Mucosa of stomach (tissue), 1 donor: ENCODE data around the gene CTTNBP2.

ENCODE experiments used
- H3K27me3 ChIP-seq: one replicate; pipeline ENCODE4 v1.7.0; 2013; ENCODE audit warnings: mild to moderate bottlenecking, low read length; ENCODE audit not compliant: control insufficient read depth, insufficient read depth
- H3K36me3 ChIP-seq: one replicate; pipeline ENCODE4 v1.7.0; 2013; ENCODE audit warnings: low read length; ENCODE audit not compliant: control insufficient read depth, insufficient read depth
- H3K4me1 ChIP-seq: one replicate; pipeline ENCODE4 v1.7.0; 2013; ENCODE audit warnings: mild to moderate bottlenecking, low read length; ENCODE audit not compliant: control insufficient read depth, insufficient read depth
- H3K4me3 ChIP-seq: one replicate; pipeline ENCODE4 v1.7.0; 2013; ENCODE audit warnings: low read length
- H3K9ac ChIP-seq: one replicate; pipeline ENCODE4 v1.7.0; 2013; ENCODE audit warnings: mild to moderate bottlenecking, low read length, moderate library complexity
- H3K9me3 ChIP-seq: one replicate; pipeline ENCODE4 v1.7.0; 2013; ENCODE audit warnings: mild to moderate bottlenecking, low read length, moderate library complexity; ENCODE audit not compliant: control insufficient read depth
- donor health status: Pancreatic carcinoma.

Gene CTTNBP2

DNA sequence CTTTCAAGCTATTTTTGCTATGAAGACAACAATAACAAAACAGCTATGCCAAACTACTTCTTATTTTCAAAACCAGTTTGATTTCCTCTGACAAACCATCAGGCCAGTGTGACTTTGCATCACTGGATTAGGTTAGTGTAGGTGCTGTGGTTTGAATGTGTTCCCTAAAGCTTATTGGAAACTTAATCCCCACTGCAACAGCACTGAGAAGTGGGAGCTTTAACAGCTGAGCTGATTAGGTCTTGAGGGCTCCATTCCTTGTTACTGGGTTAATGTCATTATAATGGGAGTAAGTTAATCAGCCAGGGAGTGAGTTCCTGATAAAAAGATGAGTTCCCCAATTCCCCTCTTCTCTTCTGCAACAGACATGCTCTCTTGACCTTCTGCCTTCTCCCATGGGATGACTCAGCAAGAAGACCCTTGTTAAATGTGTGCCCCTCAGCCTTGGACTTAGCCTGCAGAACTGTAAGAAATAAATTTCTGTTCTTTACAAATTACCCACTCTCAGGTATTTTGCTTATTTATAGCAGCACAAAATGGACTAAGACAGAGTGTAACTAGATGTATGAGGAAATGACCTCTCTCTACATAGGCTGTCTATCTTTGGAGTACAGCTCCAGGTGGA, 186.8 kb downstream of the CTTNBP2 start:
- Histone ChIP-seq H3K4me1 (peaks cover 12% of the 10 kb centered on the region), H3K36me3 (no peaks in the 10 kb centered on the region), H3K27me3 (no peaks in the 10 kb centered on the region), H3K9ac (no peak overlapping the region), H3K9me3 (no peaks in the 10 kb centered on the region), H3K4me3 (no peak overlapping the region)

DNA sequence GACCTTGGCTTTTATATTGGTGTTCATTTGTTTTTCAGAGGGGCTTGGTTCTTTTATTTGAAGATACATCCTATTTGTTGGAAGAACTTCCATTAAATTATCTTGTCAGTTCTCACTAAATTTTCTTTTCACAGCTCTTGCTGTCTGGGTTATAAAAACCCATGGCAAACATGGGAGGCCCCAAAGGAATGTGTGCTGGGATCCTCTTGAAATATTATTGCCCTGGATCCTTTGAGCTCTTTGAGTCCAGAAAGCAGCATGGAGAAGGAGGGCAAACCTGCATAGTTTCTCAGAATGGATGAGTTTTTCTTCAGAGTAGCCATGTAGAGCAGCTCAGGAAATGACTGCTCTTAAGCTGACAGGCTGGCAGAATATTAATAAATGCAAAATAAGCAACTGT, 187.4 kb downstream of the CTTNBP2 start:
- H3K27me3 ChIP-seq = no peaks in the 10 kb centered on the region
- no peak overlapping the region for H3K9ac ChIP-seq
- H3K4me1 ChIP-seq = peaks cover 12% of the 10 kb centered on the region
- no peak overlapping the region for H3K4me3 ChIP-seq
- H3K36me3 ChIP-seq = no peaks in the 10 kb centered on the region
- H3K9me3 ChIP-seq = no peaks in the 10 kb centered on the region

DNA sequence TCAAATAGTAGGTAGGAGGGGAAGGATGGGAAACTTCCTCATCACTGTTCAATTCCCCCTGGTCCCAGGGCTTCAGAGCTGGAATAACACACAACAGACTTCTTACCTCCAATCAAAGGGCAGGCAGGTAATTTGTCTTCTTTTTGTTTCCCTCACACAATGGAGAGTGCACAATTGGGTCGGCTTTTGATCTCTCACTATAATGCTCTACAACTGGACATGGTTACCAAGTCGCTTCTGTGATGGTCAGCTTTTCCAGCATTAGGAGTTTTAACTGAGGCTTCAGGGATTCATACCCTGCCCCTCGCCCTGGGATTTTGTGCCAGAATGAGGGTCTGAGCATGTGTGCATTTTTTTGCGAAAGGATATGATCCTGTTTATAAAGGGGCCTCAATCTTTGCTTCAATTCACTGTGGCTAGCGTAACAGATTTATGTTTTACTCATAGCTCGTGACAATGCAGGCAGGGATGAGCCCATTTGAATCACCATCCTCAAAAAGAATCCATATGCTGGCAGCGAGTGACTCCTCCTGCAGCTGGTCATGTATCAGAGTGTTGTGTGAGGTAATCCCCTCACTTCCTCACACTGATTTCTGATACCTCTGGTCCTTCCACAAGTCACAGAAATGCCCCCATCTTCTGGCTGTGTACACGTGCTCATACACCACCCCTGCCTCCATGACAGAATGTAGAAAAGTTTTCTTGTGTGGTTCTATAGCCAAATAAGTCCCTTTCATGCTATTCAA, 189.6 kb downstream of the CTTNBP2 start:
- no peak overlapping the region for H3K4me3 ChIP-seq

DNA sequence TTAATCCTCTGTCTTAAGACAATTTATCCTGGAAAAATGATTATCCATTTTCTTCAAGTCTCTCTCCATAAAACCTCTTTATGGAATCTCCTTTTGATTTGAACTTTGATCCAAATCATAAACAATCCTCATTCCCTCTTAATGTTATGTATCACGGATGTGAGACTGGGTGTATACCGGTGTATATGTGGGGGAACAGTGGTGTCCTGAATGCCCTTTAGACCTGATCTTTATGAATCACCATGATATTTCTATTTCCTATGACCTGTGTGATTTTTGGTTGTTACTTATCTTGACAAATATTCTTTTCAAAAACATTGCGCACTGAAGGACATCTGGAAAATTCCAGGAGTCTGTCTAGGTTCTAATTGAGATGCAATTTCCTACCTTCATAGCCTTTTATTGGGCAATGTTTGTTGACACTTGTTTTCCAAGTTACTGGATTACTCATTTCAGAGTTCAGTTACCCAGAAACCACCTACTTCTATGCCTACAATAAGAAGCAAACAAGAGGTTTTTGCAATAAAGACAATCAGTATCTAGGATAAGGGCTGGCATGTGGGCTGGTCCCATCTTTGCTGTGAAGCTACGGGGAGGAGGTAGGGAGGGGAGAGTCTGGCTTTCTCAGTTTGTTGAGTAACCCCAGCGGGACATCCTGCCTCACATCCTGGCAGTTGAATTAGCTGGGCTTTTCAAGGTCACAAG, 190.4 kb downstream of the CTTNBP2 start:
- H3K27me3 ChIP-seq = no peaks in the 10 kb centered on the region
- no peaks in the 10 kb centered on the region for H3K4me1 ChIP-seq
- no peak overlapping the region for H3K4me3 ChIP-seq
- no peaks in the 10 kb centered on the region for H3K36me3 ChIP-seq
- H3K9me3 ChIP-seq = no peaks in the 10 kb centered on the region
- no peak overlapping the region for H3K9ac ChIP-seq

More for the DNA sequence above, 189.6 kb downstream of the CTTNBP2 start:
- Histone ChIP-seq H3K27me3 (no peaks in the 10 kb centered on the region), H3K36me3 (no peaks in the 10 kb centered on the region), H3K9ac (no peak overlapping the region), H3K4me1 (peaks cover 2% of the 10 kb centered on the region), H3K9me3 (no peaks in the 10 kb centered on the region)

DNA sequence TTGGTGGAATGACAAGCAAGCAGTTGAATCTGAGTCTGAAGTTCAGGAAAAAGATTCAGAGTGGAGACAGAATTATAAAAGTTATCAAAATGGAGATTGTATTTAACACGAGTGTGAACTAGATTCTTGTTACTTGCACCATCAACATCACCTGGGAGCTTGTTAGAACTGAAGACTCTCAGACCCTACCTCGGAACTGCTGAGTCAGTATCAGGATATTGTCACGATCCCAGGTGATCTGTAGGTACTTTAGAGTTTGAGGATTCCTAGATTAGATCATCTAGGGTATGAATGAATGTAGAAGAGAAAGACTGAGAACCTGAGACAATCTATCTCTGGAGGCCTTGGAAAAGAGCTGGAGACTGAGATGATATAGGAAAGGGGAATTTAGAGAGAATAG, 194.1 kb downstream of the CTTNBP2 start:
- H3K27me3 ChIP-seq = no peaks in the 10 kb centered on the region
- H3K9ac ChIP-seq = no peak overlapping the region
- no peaks in the 10 kb centered on the region for H3K36me3 ChIP-seq
- H3K4me3 ChIP-seq = no peak overlapping the region
- no peaks in the 10 kb centered on the region for H3K9me3 ChIP-seq
- H3K4me1 ChIP-seq = peaks cover 4% of the 10 kb centered on the region

DNA sequence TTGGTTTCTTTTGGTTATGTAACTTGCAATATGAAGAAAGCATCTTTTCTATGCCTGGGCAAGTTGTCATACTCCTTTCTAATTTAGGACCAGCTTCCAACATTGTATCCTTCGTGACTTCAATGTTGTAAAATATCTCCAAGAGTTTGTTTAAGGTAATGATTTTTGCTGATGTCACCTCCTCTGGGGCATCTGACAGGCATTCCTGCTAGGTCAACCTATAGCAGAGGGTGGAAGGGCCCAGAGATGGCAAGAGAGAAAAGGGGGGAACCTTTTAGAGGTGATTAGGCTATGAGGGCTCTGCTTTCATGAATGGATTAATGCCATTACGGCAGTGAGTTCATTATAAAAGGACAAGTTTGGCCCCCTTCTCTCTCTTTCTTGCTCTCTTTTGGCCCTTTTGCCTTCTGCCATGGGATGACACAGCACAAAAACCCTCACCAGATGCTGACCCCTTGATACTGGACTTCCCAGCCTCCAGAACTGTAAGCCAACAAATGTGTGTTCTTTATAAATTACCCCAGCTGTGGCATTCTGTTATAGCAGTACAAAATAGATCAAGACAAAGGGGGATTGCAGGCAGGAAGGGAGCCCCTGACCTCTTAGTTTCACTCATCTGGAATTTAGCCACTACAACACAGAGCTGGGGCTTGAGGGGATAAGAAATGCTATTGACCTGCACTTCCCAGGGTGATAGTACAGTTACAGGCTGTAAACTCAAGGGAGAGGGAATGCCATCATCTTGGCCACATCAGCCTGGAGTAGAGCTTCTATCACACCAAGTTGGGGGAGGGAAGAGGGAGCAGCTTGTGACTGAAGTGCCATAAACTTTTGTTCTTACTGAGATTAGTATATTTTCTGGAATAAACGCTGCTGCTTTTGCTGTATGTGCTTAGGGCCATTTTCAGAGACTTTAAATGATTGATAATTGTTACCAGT, 197.5 kb downstream of the CTTNBP2 start:
- H3K36me3 ChIP-seq = no peaks in the 10 kb centered on the region
- H3K9ac ChIP-seq = no peak overlapping the region
- no peaks in the 10 kb centered on the region for H3K9me3 ChIP-seq
- no peaks in the 10 kb centered on the region for H3K27me3 ChIP-seq
- no peak overlapping the region for H3K4me3 ChIP-seq
- peaks cover 12% of the 10 kb centered on the region for H3K4me1 ChIP-seq

DNA sequence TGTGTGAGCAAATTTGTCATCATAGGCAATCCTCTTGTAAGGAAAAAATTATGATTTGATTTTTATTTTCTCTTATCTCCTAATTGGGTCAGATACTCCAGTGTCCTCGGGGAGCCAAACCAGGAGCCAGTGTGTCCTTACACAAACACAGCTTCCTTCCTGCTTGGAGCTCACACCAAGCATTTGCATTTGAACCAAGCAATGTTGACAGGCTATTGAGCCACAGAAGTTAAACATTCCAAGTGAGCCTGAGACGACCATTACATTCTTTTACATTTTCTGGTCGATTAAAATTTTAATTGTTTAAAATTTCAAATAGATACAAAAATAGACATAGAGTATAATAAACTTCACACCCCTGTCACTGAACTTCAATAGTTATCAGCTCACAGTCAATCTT, 198.6 kb downstream of the CTTNBP2 start:
- Histone ChIP-seq H3K27me3 (no peaks in the 10 kb centered on the region), H3K4me1 (peaks cover 12% of the 10 kb centered on the region), H3K9ac (no peak overlapping the region), H3K36me3 (no peaks in the 10 kb centered on the region), H3K4me3 (no peak overlapping the region), H3K9me3 (no peaks in the 10 kb centered on the region)

DNA sequence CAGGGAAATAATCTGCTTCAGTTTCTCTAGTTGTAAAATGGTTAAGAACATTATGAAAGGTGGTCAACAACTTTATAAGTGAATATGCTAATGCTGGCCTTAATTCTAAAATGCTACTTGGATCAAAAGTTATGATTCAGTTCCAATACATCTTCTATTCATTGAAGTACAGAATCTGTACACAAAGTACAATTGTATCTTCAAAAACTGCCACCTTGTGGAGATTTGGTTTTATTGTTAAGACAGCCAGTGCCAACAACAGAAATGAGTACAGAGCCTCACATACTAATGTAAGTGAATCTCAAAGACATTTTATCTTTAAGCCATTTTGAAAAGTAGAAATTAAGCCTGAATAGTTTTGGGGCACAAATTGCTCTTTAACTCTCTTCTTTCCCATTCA, 199.4 kb downstream of the CTTNBP2 start:
- no peak overlapping the region for H3K4me3 ChIP-seq
- no peaks in the 10 kb centered on the region for H3K27me3 ChIP-seq
- H3K9ac ChIP-seq = no peak overlapping the region
- H3K9me3 ChIP-seq = no peaks in the 10 kb centered on the region
- H3K4me1 ChIP-seq = peaks cover 12% of the 10 kb centered on the region
- no peaks in the 10 kb centered on the region for H3K36me3 ChIP-seq

DNA sequence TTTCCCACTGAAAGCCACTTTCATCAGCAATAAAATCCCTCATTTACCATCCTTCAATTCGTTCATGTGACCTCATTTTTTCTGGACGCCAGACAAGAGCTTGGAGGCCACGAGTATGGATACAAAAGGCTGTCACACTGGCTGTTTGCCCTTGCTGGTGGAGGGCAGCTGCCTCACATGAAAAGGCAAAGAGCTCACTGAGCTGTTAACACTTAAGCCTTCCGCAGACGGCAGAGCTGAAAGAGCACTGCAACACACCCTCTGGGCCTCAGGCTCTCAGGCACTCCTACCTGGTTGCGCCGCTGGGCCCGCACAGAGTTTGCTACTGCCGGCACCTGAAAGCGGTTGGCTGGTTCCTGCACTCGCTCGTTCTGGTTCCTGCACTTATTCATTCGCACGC, 199.9 kb downstream of the CTTNBP2 start:
- Histone ChIP-seq H3K4me1 (peaks cover 12% of the 10 kb centered on the region), H3K9me3 (no peaks in the 10 kb centered on the region), H3K36me3 (no peaks in the 10 kb centered on the region), H3K4me3 (no peak overlapping the region), H3K9ac (no peak overlapping the region), H3K27me3 (no peaks in the 10 kb centered on the region)

DNA sequence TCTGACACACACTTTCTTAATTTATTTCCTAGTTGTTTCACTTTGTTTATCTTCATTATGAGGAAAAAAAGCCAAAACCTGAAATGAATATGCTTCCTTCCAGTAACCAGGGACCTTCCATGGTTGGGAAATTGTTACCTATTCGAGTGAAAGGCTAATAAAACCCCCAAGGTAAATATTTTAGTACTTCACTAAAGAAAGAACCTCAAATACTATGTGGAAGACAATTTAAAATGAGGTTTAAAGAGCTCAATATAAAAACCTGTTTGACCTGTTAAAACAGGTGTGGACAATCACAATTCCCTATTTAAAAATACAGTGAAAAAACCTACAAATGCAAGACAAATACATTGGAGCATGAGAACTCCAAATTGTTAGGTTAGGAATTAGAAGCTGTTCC, 200.8 kb downstream of the CTTNBP2 start:
- Histone ChIP-seq H3K27me3 (no peaks in the 10 kb centered on the region), H3K4me3 (no peak overlapping the region), H3K9ac (no peak overlapping the region), H3K9me3 (no peaks in the 10 kb centered on the region), H3K36me3 (no peaks in the 10 kb centered on the region), H3K4me1 (peaks cover 12% of the 10 kb centered on the region)

DNA sequence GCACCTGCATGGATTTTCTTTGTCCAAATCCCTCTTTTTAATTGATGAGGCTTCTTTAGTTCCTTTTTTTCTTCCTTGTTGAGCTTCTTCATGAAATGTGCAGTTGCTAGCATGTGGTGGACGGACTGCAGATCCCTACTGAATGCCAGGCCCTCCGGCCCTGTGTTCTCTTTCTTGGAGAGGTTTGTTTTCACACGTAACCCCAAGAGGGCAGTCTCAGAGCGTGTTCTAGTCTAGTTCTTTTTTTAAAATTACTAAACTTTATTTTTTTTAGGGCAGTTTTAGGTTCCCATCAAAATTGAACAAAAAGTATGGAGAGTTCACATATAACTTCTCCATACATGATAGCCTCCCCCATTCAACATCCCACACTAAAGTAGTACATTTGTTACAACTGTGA, 203.4 kb downstream of the CTTNBP2 start:
- Histone ChIP-seq H3K4me3 (no peak overlapping the region), H3K9me3 (no peaks in the 10 kb centered on the region), H3K4me1 (peaks cover 12% of the 10 kb centered on the region), H3K36me3 (no peaks in the 10 kb centered on the region), H3K9ac (no peak overlapping the region), H3K27me3 (no peaks in the 10 kb centered on the region)
